Spleen (tissue), 11 donors: ENCODE measurements around the gene PSORS1C2. TPM values are rescaled to one million over a fixed set of nuclear protein-coding genes. Genes with fewer than 3 reads are reported as not detected.

Experiments used
- DNase-seq: peaks from one replicate; pipeline ENCODE4 v3.0.0-alpha.2; 2020
- H3K27ac ChIP-seq, 8 donors: fragments of 200-600 bp; sonication (generic) in 7 of 8; 1 replicate in 4 of 8; 2 replicates in 4 of 8; pipeline versions ENCODE4 v1.5.0 to v1.8.0; 2016 to 2021; ENCODE audit warnings: inconsistent platforms in 4 of 8, mild to moderate bottlenecking in 4 of 8, moderate library complexity in 1 of 8
- H3K27me3 ChIP-seq, 7 donors: fragments of 200-600 bp; sonication (generic) in 6 of 7; replicated peaks in 1 of 7; 1 replicate in 4 of 7; 2 replicates in 3 of 7; pipeline versions ENCODE4 v1.5.0 to v1.8.0; 2016 to 2021; ENCODE audit warnings: inconsistent platforms in 3 of 7, mild to moderate bottlenecking in 1 of 7
- H3K36me3 ChIP-seq, 6 donors: fragments of 200-600 bp; sonication (generic) in 5 of 6; 1 replicate in 4 of 6; 2 replicates in 2 of 6; pipeline versions ENCODE4 v1.5.0 to v1.8.0; 2016 to 2021; ENCODE audit warnings: inconsistent platforms in 2 of 6
- H3K4me1 ChIP-seq, 6 donors: fragments of 200-600 bp; sonication (generic) in 5 of 6; 1 replicate in 3 of 6; 2 replicates in 3 of 6; pipeline versions ENCODE4 v1.5.0 to v1.8.0; 2016 to 2021; ENCODE audit warnings: inconsistent platforms in 3 of 6
- H3K4me3 ChIP-seq, 8 donors: fragments of 200-600 bp; sonication (generic) in 7 of 8; 1 replicate in 4 of 8; 2 replicates in 4 of 8; pipeline versions ENCODE4 v1.5.0 to v1.8.0; 2016 to 2021; ENCODE audit warnings: inconsistent platforms in 4 of 8, mild to moderate bottlenecking in 4 of 8, moderate library complexity in 2 of 8
- H3K9me3 ChIP-seq, 8 donors: fragments of 200-600 bp; sonication (generic) in 7 of 8; 1 replicate in 4 of 8; 2 replicates in 4 of 8; pipeline versions ENCODE4 v1.5.0 to v1.8.0; 2016 to 2021; ENCODE audit warnings: inconsistent platforms in 4 of 8
- POLR2A ChIP-seq, 3 donors: fragments of 450-650 bp; IDR thresholded peaks; one replicate each; pipeline ENCODE4 v1.5.1; 2017; ENCODE audit warnings: antibody characterized with exemption in 3 of 3, mild to moderate bottlenecking in 1 of 3
- POLR2AphosphoS5 ChIP-seq, 3 donors: sonication (generic); formaldehyde crosslinking; IDR thresholded peaks; one replicate each; pipeline ENCODE4 v1.5.1; 2017; ENCODE audit warnings: antibody characterized with exemption in 3 of 3
- WGBS, 5 donors: extraction: QIAGEN DNeasy Blood & Tissue Kit in 3 of 5; methylation state at CpG; one replicate each; pipeline versions ENCODE4 v1.1.5 to v1.1.7; 2013 to 2018; 5-methylcytosine and 5-hydroxymethylcytosine counted together
- intact Hi-C: fragments of 100-400 bp; cut with DNase I; formaldehyde crosslinking; loops from one replicate; pipeline ENCODE4 v1.15.0; 2023; ENCODE audit warnings: low total_unique reads
- polyA plus RNA-seq, 3 donors: library from polyadenylated mRNA; stranded (reverse); fragments of 200-250 nt; gene quantifications; one replicate each; pipeline ENCODE4 v1.2.1, GENCODE V29; 2013
- total RNA-seq, 7 donors: library from RNA; depleted of rRNA in 3 of 7; stranded (reverse); fragments of >200 nt in 3 of 7; fragmentation: NEBNext Ultra II Directional in 4 of 7; extraction: Animal tissue kit (Norgen Biotek cat#: 25700) in 4 of 7; gene quantifications; one replicate each; pipeline versions ENCODE4 v1.1.0 to v1.2.1, GENCODE V29; 2016 to 2021
- TF ChIP-seq, protein P1 (sequence below), 11 experiments: fragments of 200-600 bp in 7 of 11; fragments of 450-650 bp in 4 of 11; sonication (generic) in 4 of 11; IDR thresholded peaks in 8 of 11; conservative IDR thresholded peaks in 3 of 11; 1 replicate in 7 of 11; 2 replicates in 4 of 11; pipeline versions ENCODE4 v1.4.0 to v1.8.0; 2016 to 2021; ENCODE audit warnings: antibody characterized with exemption in 11 of 11, inconsistent platforms in 4 of 11, mild to moderate bottlenecking in 1 of 11
- donor health status: healthy with polysubstance abuse.
- donor health status: DM: no; HTN: no; CAD: no; lungs with moderate emphysema.
- donor health status: DM: no; HTN: no; CAD: no.
- donor health status: Bipolar disorder and iron deficiency.
- donor health status: healthy.
- donor health status: DM: no; HTN: no; CAD: no.
- donor health status: DM: yes; HTN: yes; CAD: no.

The PSORS1C2 gene
- total and polyA plus RNA-seq, 10 donors = not detected

DNA sequence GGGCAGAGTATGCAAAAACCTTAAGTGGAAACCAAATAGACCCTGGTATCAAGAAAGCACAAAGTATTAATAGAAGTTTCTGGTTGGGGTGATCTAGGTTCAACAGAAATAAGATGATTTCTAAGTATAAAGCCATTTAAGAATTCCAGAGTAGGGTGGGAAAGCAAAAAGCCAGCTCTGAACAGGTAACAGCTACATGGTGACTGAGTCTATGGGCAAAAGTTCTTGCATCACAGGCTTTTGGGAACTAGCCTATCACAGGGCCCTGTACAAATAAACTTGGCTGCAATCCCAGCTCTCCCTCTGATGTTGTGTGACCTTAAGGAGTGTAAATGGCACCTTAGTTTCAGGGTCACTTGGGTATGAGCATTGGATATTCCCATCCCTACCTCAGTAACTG, 25.1 kb upstream of the PSORS1C2 start:
- intact Hi-C loops = no loop called here
- peaks cover 0 to 22% (median 0%) of the 10 kb centered on the region in 6 donors for H3K36me3 ChIP-seq
- no peaks in the 10 kb centered on the region for H3K27me3 ChIP-seq
- no peak for DNase-seq
- H3K4me1 ChIP-seq = peaks cover 4 to 18% (median 12%) of the 10 kb centered on the region in 6 donors
- H3K9me3 ChIP-seq = no peaks in the 10 kb centered on the region
- TF ChIP-seq POLR2AphosphoS5 (IDR thresholded peaks at IDR 0.05) (no peak), POLR2A (IDR thresholded peaks at IDR 0.05) (no peak)
- TF ChIP-seq, protein P1, sequence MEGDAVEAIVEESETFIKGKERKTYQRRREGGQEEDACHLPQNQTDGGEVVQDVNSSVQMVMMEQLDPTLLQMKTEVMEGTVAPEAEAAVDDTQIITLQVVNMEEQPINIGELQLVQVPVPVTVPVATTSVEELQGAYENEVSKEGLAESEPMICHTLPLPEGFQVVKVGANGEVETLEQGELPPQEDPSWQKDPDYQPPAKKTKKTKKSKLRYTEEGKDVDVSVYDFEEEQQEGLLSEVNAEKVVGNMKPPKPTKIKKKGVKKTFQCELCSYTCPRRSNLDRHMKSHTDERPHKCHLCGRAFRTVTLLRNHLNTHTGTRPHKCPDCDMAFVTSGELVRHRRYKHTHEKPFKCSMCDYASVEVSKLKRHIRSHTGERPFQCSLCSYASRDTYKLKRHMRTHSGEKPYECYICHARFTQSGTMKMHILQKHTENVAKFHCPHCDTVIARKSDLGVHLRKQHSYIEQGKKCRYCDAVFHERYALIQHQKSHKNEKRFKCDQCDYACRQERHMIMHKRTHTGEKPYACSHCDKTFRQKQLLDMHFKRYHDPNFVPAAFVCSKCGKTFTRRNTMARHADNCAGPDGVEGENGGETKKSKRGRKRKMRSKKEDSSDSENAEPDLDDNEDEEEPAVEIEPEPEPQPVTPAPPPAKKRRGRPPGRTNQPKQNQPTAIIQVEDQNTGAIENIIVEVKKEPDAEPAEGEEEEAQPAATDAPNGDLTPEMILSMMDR (IDR thresholded peaks at IDR 0.05 in 8 of 11, conservative IDR thresholded peaks at IDR 0.05 in 3 of 11) = no peak
- H3K27ac ChIP-seq = no peak overlapping the region
- no peak overlapping the region for H3K4me3 ChIP-seq

DNA sequence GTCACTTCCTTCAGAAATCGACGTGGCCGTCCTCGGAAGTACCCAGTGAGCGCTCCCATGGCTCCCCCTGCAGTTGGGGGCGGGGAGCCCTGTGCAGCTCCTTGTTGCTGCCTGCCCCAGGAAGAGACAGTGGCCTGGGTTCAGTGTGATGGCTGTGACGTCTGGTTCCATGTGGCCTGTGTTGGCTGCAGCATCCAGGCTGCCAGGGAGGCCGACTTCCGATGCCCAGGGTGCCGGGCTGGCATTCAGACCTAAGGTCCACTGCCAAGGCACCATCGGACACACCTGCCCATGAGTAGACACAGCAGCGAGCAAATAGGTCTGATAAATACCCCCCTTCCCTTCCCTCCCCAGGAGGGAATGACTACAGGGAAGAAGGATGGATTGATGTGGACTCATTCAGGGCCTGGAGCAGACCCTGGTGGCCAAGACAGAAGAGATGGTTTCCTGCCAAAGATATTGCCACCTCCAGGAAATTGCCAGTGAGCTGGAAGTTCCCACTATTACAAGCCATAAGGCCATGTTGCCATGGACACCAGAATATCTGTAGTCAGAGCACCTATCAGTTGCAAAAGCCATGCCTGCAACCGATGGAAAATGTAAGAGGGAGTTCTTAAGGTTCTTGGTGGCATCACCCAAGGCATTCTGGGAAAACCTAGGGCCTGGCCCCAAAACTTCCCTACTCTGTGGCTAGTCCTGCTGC, 23.7 kb upstream of the PSORS1C2 start:
- TF ChIP-seq POLR2A (IDR thresholded peaks at IDR 0.05) (no peak), POLR2AphosphoS5 (IDR thresholded peaks at IDR 0.05) (no peak)
- TF ChIP-seq, protein P1 (IDR thresholded peaks at IDR 0.05 in 8 of 11, conservative IDR thresholded peaks at IDR 0.05 in 3 of 11) = no peak
- Histone ChIP-seq H3K27ac (no peak overlapping the region), H3K4me3 (no peak overlapping the region), H3K36me3 (peaks cover 0 to 22% (median 0%) of the 10 kb centered on the region in 6 donors), H3K9me3 (no peaks in the 10 kb centered on the region), H3K4me1 (peaks cover 6 to 26% (median 17%) of the 10 kb centered on the region in 6 donors), H3K27me3 (no peaks in the 10 kb centered on the region)
- peak; percentile 9 for DNase-seq
- 87 to 94% (median 89%) methylated on average over 6 to 13 of the region's 13 CpGs for WGBS, 5 donors
- intact Hi-C loops = no loop called here

DNA sequence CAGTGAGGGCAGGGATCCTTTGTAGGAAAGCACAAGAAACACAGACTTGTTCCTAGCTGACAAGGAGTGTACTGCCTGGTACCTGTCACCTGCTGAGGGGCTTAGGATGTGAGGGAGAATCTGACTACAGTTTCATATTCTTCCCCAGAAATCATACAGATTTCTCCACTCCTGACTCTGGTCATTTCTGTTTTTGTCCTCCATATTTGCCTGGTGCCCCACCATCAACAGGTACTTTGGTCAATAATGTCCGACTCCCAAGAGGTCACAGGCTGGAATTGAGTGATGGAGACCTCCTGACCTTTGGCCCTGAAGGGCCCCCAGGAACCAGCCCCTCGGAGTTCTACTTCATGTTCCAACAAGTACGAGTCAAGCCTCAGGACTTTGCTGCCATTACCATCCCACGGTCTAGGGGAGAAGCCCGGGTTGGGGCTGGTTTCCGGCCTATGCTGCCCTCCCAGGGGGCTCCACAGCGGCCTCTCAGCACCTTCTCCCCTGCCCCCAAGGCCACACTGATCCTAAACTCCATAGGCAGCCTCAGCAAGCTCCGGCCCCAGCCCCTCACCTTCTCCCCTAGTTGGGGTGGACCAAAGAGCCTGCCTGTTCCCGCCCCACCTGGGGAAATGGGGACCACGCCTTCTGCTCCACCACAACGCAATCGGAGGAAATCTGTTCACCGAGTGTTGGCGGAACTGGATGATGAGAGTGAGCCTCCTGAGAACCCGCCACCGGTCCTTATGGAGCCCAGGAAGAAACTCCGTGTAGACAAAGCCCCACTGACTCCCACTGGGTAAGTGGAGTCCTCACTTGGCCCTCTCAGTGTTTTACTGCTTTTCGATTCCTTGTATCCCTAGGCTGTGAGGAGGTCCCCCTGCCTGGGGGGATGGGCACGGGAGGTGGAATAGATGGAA, 22.6 kb upstream of the PSORS1C2 start:
- TF ChIP-seq POLR2AphosphoS5 (IDR thresholded peaks at IDR 0.05) (no peak), POLR2A (IDR thresholded peaks at IDR 0.05) (no peak)
- TF ChIP-seq, protein P1 (IDR thresholded peaks at IDR 0.05 in 8 of 11, conservative IDR thresholded peaks at IDR 0.05 in 3 of 11) = no peak
- H3K4me3 ChIP-seq = no peak overlapping the region
- 92 to 95% (median 94%) methylated on average over 16 to 19 of the region's 19 CpGs for WGBS, 5 donors
- peaks cover 0 to 24% (median 0%) of the 10 kb centered on the region in 6 donors for H3K36me3 ChIP-seq
- no peak for DNase-seq
- intact Hi-C loops = no loop called here
- peaks cover 11 to 37% (median 26%) of the 10 kb centered on the region in 6 donors for H3K4me1 ChIP-seq
- H3K9me3 ChIP-seq = no peaks in the 10 kb centered on the region
- H3K27ac ChIP-seq = no peak overlapping the region
- H3K27me3 ChIP-seq = no peaks in the 10 kb centered on the region
